Fibroblast of gingiva (primary cell): ENCODE data around the gene SHANK2.

Source experiments
- DNase-seq: peaks from one replicate; pipeline ENCODE4 v3.0.0-alpha.2; 2011; ENCODE audit warnings: low read depth

Gene SHANK2

DNA sequence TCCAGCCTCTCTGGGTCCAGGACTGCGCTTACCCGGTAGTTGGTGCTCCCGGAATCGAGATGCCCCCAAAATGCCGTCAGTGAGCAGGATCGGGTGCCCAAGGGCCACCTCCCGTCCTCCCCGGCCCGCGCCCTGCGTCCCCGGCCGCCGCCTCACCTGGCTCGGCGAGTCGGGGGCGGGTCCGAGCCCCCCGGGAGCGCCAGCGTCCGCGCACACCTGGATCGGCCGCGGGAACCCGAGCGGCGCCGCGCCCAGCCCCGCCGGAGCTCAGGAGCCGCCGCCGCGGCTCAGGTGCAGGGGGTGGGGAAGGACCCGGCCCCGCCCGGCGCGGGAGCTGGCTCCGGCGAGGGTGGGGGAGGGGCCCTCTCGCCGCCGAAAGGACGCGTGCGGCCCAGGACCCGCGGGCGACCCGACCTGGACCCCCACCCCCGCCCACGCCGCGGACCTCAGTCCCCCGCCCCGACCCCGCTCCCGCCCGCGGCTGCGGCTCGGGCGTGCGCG, at the start of gene SHANK2:
TSS of gene SHANK2 (minus strand) at position 309 of the 501 bp plus-strand sequence. CDS start 105,251 bp downstream, outside the sequence.
- DNase-seq, result no peak

DNA sequence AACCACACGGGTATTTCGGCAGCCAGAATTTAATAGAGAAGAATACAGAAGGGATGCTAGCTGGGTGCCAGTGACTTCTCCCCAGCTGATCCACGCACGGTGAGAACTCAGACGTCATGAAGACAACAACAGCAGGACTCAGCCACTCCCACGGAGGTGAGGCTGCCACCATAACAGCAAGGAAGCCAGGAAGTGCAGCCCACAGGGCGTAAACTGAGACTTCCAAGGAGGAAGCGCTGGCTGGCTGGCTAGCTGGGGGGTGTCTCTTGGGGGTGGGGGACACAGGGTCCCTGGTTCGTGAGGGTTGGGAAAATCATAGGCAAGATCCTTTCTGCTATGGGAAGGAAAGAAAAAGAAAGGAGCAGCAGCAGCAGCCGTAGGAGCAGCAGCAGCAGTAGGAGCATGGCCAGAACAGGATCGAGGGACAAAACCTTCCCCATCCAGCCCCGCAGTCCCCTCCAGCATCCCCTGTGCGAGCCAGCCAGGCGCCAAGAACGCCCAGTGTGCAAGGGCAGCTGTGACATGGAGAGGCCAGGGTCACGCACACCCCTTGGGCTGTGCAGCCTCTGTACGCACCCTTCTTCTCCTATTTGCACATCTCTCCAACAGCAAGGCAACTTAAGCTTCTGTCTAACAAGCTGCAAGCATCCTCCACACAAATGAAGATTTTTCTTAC, 49.6 kb upstream of the SHANK2 start:
- DNase-seq, result no peak

DNA sequence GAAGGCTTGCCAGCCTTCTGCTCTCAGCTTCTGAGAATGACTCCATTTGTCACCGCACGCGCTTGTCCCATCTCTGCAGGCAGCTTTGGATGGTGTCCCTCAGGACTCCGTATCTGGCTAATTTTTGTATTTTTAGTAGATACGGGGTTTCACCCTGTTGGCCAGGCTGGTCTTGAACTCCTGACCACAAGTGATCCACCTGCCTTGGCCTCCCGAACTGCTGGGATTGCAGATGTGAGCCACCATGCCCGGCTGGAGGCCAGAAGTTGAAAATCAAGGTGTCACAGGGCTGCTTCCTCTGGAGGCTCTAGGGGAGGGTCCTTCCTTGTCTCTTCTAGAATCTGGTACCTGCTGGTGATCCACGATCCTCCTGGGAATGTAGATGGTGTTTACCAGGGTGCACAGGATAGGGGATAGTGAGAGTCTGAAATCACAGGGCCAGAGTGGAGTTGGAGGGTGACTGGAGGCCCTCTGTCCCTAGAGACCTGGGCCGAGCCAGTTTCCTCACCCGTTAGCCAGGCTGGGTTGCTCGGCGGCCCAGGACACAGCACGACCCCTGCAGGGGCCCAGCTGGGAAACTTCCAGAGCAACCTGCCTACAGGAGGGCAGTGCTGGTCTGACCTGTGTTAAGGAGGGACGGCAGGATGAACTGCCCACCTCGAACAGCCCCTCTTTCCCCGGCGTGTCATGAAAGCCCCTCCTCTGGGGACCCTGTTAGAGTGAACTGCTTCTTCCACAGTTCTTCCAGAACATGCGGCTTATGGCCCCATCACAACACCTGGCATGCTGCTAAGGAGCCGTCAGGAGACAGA, 48.9 kb upstream of the SHANK2 start:
- DNase-seq, result no peak

DNA sequence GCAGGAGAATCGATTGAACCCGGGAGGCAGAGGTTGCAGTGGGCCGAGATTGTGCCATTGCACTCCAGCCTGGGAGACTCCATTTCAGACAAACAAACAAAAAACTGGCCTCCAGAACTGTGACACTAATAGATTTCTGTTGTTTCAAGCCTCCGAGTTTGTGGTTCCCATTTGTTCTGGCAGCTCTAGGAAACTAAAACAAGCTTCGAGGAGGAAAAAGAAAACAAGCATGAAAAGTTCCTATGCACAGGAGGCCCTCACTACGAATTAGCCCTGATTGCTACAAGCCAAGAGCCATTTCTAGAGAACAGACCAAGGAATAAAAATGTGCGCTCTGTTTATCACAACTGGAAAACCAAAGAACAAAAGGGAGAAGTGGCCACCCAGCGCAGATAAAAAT, 47.8 kb upstream of the SHANK2 start:
- DNase-seq, result peak; percentile 70

GRCh38 chr11:71298761-71299181, 46.4 kb upstream of the SHANK2 start:
- no peak for DNase-seq

GRCh38 chr11:71298016-71298550, 45.7 kb upstream of the SHANK2 start:
- DNase-seq, result no peak

GRCh38 chr11:71294846-71295600, 42.6 kb upstream of the SHANK2 start:
- DNase-seq, result no peak

- DNase-seq, result no peak
Observed at GRCh38 chr11:71293961-71294782, 41.8 kb upstream of the SHANK2 start.

- DNase-seq, result peak; percentile 100
Observed at GRCh38 chr11:71286701-71287643, 34.6 kb upstream of the SHANK2 start.

DNA sequence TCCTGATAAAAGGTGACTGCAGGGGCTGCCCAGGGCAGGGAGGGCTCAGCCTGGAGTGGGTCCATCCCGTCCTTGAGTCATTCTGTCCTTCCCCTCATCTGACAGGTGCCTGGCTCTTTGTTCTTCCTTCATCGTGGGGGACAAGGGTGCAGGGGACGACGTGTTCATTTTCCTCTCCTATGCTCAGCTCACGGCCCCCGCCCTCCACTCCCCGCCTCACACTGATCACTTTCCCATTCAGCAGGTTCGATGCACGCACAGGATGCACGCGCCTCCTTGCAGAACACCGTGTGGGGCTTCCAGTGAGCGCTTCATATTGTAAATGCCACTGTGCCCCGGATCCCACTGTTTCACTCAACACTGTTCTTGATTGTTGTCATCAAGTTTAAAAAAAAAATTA, 32.7 kb upstream of the SHANK2 start:
- no peak for DNase-seq

- no peak for DNase-seq
Observed at GRCh38 chr11:71284525-71285092, 32.2 kb upstream of the SHANK2 start.

DNA sequence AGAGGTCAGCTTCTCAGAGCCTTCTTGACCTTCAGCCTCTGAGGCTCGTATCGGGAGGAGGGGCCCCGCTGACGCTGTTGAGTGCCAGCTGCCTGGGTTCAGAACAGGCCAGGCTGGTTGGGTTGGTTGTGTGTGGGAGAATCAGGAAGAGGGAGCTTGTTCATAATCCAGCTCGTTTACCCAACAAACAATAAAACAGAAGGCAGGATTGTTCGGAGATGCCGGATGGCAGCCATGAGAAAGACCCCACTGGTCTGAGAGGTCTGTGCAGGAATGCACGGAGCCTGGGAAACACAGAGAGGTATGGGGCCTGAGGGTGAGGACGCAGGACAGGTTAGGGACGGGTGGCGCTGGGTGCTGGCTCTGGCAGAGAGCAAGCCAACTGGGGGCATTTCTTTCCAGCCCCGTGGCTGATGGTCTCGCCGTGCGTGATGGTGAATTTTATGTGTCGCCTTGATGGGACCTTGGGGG, 31.6 kb upstream of the SHANK2 start:
- DNase-seq, result no peak

GRCh38 chr11:71282581-71283351, 30.4 kb upstream of the SHANK2 start:
- no peak for DNase-seq

- no peak for DNase-seq
Observed at GRCh38 chr11:71281831-71282230, 29.5 kb upstream of the SHANK2 start.

DNA sequence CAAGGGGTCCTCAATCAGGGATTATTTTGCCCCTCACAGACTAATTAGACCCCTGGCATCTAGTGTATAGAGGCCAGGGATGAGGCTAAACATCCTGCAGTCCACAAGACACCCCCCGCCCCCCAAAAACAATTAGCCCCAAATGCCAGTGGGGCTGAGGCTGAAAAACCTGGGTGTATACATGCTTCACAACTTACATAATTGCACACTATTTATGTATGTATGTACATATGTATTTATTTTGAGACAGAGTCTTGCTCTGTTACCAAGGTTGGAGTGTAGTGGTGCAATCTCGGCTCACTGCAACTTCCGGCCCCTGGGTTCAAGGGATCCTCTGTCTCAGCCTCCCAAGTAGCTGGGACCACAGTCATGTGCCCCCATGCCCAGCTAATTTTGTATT, 28.8 kb upstream of the SHANK2 start:
- no peak for DNase-seq

GRCh38 chr11:71279916-71280645, 27.7 kb upstream of the SHANK2 start:
- no peak for DNase-seq

DNA sequence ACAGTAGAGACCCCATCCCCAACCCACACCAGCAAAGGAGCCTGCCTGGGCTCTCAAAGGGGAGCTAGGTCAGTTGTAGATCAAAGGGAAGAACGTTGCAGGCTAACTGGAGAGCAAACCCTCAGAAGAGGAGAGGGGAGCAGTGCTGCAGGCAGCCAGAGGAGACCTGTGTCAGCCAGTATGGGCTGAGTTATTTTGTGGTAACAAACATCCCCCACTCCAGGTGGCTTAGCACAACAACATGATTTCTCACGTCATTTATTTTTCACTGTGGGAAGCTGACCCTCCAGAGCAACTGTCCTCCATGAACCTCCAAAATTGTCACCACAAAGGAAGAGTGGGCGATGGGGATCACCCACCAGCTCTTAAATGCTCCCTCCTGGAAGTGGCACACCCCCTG, 19.8 kb upstream of the SHANK2 start:
- no peak for DNase-seq
